Measurements from ENCODE around the gene FOS.

- TF ChIP-seq CTCF (IDR thresholded peaks at IDR 0.05) (no peak), ZFX (IDR thresholded peaks at IDR 0.05; ENCODE audit: borderline replicate concordance) (no peak)
These were observed 52.8 kb downstream of the FOS start for GRCh38 chr14:75331471-75331870.
